Stimulated activated CD4-positive, alpha-beta T cell treated with anti-CD3 and anti-CD28 coated beads, Interleukin-1b, Interleukin-23, amount 100 ng/mL, for 24 hours (primary cell): ENCODE results near the gene CFAP251.

Experiments used
- DNase-seq, 4 experiments: peaks; one replicate each; pipeline ENCODE4 v3.0.0-alpha.2; 2020; ENCODE audit warnings: low read depth in 4 of 4, low spot score in 1 of 4

CFAP251 gene

GRCh38 chr12:122051231-122051876 is 133.0 kb downstream of the CFAP251 start:
- no peak for DNase-seq

GRCh38 chr12:122052285-122052684 is 133.9 kb downstream of the CFAP251 start:
- DNase-seq: no peak
